ENCODE data around the gene SLC5A9.

DNA sequence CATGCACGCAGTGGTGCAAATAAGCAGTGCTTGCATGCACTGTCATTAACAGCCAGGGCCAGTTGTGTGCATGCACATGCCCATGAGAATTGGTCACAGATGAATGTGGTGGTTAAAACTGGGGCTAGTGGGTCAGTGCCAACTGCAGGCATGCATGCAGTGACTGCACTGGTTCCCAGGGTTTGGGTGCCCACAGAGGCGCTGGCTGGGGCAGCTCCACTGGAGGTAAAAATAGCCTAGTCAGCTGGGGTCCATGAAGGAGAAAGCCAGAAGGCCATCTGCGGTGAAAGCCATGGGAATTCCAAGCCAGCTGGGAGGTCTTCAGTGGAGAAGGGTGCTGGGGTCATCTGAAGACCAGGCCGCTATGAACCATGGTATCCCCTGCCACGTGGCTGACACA lies 70.2 kb downstream of the SLC5A9 start:
- TF ChIP-seq, protein P1, sequence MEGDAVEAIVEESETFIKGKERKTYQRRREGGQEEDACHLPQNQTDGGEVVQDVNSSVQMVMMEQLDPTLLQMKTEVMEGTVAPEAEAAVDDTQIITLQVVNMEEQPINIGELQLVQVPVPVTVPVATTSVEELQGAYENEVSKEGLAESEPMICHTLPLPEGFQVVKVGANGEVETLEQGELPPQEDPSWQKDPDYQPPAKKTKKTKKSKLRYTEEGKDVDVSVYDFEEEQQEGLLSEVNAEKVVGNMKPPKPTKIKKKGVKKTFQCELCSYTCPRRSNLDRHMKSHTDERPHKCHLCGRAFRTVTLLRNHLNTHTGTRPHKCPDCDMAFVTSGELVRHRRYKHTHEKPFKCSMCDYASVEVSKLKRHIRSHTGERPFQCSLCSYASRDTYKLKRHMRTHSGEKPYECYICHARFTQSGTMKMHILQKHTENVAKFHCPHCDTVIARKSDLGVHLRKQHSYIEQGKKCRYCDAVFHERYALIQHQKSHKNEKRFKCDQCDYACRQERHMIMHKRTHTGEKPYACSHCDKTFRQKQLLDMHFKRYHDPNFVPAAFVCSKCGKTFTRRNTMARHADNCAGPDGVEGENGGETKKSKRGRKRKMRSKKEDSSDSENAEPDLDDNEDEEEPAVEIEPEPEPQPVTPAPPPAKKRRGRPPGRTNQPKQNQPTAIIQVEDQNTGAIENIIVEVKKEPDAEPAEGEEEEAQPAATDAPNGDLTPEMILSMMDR (IDR thresholded peaks at IDR 0.05): no peak
- no peak for TF ChIP-seq EZH2 (IDR thresholded peaks at IDR 0.05; ENCODE audit: borderline replicate concordance, insufficient read depth, low read depth, low read length, poor library complexity, severe bottlenecking)

Measured in B cell (primary cell).